Measurements from ENCODE around the gene YPEL1. TPM values are rescaled to one million over a fixed set of nuclear protein-coding genes. Genes with fewer than 3 reads are reported as not detected.
"Not testable (repeated sequence)": the region's sequence is repeated elsewhere in the genome, so short reads cannot be mapped to it uniquely, and the experiment has no call there.

YPEL1 gene
- total RNA-seq, 2 experiments from 2014 or later: 0.99 to 1.2 TPM

DNA sequence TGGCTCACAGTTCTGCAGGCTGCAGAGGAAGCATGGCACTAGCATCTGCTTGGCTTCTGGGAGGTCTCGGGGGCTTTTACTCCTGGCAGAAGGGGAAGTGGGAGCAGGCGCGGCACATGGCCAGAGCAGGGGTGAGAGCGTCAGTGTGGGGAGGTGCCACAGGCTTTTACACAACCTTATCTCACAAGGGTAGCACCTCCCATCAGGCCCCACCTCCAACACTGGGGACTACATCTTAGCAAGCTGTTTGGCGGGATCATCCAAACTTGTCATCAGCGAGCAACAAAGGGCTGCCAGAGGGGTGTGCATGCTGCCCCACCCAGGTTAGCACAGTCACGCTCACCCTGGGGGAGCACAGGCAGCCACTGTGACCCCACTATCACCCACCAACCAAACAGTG is 18.9 kb upstream of the YPEL1 start:
- DNase-seq: no peak

DNA sequence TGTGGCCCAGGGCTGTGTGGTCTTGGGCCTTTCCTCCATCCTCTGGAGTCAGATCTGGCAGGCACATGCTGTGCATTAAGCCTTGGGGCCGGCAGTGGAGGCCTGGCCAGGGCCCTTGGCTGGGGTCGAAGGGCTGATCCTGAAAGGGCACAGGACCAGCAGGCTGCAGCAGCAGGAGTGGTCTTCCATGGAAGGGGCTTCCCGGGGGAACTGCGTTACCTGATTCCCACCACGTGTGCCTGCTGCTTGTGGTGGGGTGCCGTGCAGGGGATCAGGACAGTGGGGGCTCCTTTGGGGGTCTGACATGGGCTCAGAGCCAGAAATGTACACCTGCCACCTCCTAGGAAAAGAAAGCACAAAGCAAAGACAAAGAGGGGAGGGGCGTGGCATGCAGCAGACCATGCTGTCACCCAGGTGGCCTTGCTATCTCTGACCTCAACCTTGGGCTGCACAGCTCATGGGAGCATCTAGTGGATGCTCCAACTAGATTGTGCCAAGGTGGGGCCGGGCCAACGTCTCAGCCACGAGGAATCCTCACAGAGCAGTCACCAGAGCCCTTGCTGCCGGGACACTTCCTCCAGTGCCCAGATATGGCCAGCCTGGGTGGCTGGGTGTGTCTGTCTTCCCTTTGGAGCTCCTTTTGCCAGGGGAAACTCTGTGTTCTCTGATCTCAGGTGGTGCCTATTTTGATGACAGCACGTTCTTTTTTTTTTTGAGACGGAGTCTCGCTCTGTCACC is 17.9 kb upstream of the YPEL1 start:
- DNase-seq: no peak
- ChIA-PET CTCF (interaction anchor here (0.8 kb wide), 1 partner anchor 40 kb away, joined by 3 read pairs; no protein-coding TSS in a partner anchor), POLR2A (interaction anchor here (0.7 kb wide), 1 partner anchor 215 kb away, joined by 4 read pairs; no protein-coding TSS in a partner anchor)
- TF ChIP-seq, protein P1, sequence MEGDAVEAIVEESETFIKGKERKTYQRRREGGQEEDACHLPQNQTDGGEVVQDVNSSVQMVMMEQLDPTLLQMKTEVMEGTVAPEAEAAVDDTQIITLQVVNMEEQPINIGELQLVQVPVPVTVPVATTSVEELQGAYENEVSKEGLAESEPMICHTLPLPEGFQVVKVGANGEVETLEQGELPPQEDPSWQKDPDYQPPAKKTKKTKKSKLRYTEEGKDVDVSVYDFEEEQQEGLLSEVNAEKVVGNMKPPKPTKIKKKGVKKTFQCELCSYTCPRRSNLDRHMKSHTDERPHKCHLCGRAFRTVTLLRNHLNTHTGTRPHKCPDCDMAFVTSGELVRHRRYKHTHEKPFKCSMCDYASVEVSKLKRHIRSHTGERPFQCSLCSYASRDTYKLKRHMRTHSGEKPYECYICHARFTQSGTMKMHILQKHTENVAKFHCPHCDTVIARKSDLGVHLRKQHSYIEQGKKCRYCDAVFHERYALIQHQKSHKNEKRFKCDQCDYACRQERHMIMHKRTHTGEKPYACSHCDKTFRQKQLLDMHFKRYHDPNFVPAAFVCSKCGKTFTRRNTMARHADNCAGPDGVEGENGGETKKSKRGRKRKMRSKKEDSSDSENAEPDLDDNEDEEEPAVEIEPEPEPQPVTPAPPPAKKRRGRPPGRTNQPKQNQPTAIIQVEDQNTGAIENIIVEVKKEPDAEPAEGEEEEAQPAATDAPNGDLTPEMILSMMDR (IDR thresholded peaks at IDR 0.05): no peak
- Mint-ChIP-seq H3K9me3 (no peaks in the 10 kb centered on the region), H3K4me1 (ENCODE audit: low read depth) (peaks cover 9% of the 10 kb centered on the region), H3K36me3 (ENCODE audit: low read depth) (peaks cover 8% of the 10 kb centered on the region), H3K27me3 (no peaks in the 10 kb centered on the region), H3K27ac (no peak overlapping the region), H3K4me3 (no peak overlapping the region)
- intact Hi-C loops (cut with micrococcal nuclease): no loop called here
- ATAC-seq: no peak

More for the DNA sequence above, 18.9 kb upstream of the YPEL1 start:
- no peaks in the 10 kb centered on the region for H3K27me3 Mint-ChIP-seq
- intact Hi-C loops (cut with micrococcal nuclease): no loop called here
- H3K27ac Mint-ChIP-seq: no peak overlapping the region
- ATAC-seq: no peak
- no peak overlapping the region for H3K4me3 Mint-ChIP-seq
- CTCF ChIA-PET: interaction anchor here (0.8 kb wide), 1 partner anchor 41 kb away, joined by 3 read pairs; no protein-coding TSS in a partner anchor
- POLR2A ChIA-PET: no interaction called here
- no peaks in the 10 kb centered on the region for H3K9me3 Mint-ChIP-seq
- H3K4me1 Mint-ChIP-seq (ENCODE audit: low read depth): peaks cover 10% of the 10 kb centered on the region
- TF ChIP-seq, protein P1 (IDR thresholded peaks at IDR 0.05): no peak
- H3K36me3 Mint-ChIP-seq (ENCODE audit: low read depth): peaks cover 14% of the 10 kb centered on the region

DNA sequence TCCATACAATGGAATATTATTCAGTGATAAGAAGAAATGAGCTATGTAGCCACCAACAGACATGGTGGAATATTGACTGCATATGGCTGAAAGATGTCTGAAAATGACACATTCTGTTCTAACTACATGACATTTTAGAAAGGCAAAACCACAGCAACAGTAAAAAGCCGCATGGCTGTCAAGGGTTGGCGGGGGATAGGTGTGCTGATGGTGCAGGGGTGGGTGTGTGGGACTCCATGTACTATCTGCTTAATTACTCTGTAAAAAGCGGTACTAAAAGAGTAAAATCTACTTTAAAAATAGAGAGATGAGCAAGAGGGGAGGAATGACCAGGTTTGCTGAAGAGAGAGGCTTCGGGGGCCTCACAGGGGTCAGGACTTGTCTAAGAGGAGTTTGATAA is 16.7 kb upstream of the YPEL1 start:
- ATAC-seq: peak; percentile 42
- no peak overlapping the region for H3K27ac Mint-ChIP-seq
- H3K4me1 Mint-ChIP-seq (ENCODE audit: low read depth): peaks cover 9% of the 10 kb centered on the region
- no peak for DNase-seq
- TF ChIP-seq, protein P1 (IDR thresholded peaks at IDR 0.05): no peak
- intact Hi-C loops (cut with micrococcal nuclease): no loop called here
- no peak overlapping the region for H3K4me3 Mint-ChIP-seq
- POLR2A ChIA-PET: no interaction called here
- no peaks in the 10 kb centered on the region for H3K27me3 Mint-ChIP-seq
- peaks cover 2% of the 10 kb centered on the region for H3K36me3 Mint-ChIP-seq (ENCODE audit: low read depth)
- no peaks in the 10 kb centered on the region for H3K9me3 Mint-ChIP-seq
- CTCF ChIA-PET: no interaction called here

DNA sequence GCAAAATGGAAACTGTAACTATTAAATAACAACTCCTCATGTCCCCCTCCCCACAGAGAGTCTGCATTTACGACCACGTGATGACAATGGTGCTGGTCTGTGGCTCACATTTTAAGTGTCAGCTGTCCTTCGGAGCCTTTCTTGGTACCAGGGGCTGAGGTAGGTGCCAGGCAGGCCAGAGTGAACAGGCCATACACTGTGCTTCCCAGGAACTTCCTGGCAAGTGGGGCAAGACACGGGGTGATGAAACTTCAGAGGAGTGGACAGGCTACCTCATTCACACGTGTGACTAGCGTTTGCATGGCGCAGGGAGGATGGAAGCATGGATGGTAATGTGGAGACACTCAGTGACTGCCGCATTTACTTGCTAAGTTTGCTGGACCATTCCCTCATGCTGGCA is 10.4 kb upstream of the YPEL1 start:
- no peak overlapping the region for H3K27ac Mint-ChIP-seq
- ATAC-seq: no peak
- H3K9me3 Mint-ChIP-seq: no peaks in the 10 kb centered on the region
- H3K27me3 Mint-ChIP-seq: no peaks in the 10 kb centered on the region
- H3K36me3 Mint-ChIP-seq (ENCODE audit: low read depth): no peaks in the 10 kb centered on the region
- intact Hi-C loops (cut with micrococcal nuclease): no loop called here
- TF ChIP-seq, protein P1 (IDR thresholded peaks at IDR 0.05): no peak
- no peak overlapping the region for H3K4me3 Mint-ChIP-seq
- DNase-seq: no peak
- H3K4me1 Mint-ChIP-seq (ENCODE audit: low read depth): no peaks in the 10 kb centered on the region
- POLR2A ChIA-PET: no interaction called here
- CTCF ChIA-PET: no interaction called here

DNA sequence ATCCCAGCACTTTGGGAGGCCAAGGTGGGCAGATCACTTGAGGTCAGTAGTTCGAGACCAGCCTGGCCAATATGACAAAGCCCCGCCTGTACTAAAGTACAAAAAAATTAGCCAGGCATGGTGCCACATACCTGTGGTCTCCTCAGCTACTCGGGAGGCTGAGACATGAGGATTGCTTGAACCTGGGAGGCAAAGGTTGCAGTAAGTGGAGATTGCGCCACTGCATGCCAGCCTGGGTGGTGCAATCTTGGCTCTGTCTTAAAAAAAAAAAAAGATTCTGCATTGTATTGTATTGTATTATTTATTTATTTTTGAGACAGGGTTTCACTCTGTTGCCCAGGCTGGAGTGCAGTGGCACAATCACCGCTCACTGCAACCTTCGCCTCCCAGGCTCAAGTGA is 9.3 kb upstream of the YPEL1 start:
- H3K36me3 Mint-ChIP-seq (ENCODE audit: low read depth); H3K4me3 Mint-ChIP-seq; CTCF ChIA-PET; H3K4me1 Mint-ChIP-seq (ENCODE audit: low read depth); intact Hi-C loops (cut with micrococcal nuclease); H3K27me3 Mint-ChIP-seq; H3K9me3 Mint-ChIP-seq; DNase-seq; H3K27ac Mint-ChIP-seq; ATAC-seq: not testable (repeated sequence)
- POLR2A ChIA-PET: interaction anchor here (0.6 kb wide), 1 partner anchor 89 kb away, joined by 4 read pairs; no protein-coding TSS in a partner anchor

All from activated CD8-positive, alpha-beta T cell treated with anti-CD3 and anti-CD28 coated beads for 36 hours (primary cell).